Pons (tissue), 1 donor: Measurements from ENCODE around the gene CNTN2.

ENCODE experiments used
- DNase-seq: peaks from one replicate; pipeline ENCODE4 v3.0.0-alpha.2; 2016; ENCODE audit warnings: low spot score

CNTN2 gene

GRCh38 chr1:205042911-205043806, at the start of gene CNTN2:
CNTN2 (plus strand) TSS chr1:205043212; CDS start chr1:205053186, 9,974 bp downstream.
- peak; percentile 87 for DNase-seq

GRCh38 chr1:204994086-204994862, 48.7 kb upstream of the CNTN2 start:
- DNase-seq: no peak

GRCh38 chr1:204996981-204997380, 46.0 kb upstream of the CNTN2 start:
- DNase-seq: no peak

- no peak for DNase-seq
Observed at GRCh38 chr1:204997591-204998355, 45.2 kb upstream of the CNTN2 start.

GRCh38 chr1:205001162-205001561, 41.9 kb upstream of the CNTN2 start:
- DNase-seq: no peak

GRCh38 chr1:205002705-205003104, 40.3 kb upstream of the CNTN2 start:
- no peak for DNase-seq

- no peak for DNase-seq
Observed at GRCh38 chr1:205003358-205004131, 39.5 kb upstream of the CNTN2 start.

GRCh38 chr1:205004351-205004750, 38.7 kb upstream of the CNTN2 start:
- DNase-seq: no peak

GRCh38 chr1:205008896-205009295, 34.1 kb upstream of the CNTN2 start:
- no peak for DNase-seq

- no peak for DNase-seq
Observed at GRCh38 chr1:205009670-205010069, 33.3 kb upstream of the CNTN2 start.

GRCh38 chr1:205012391-205013140, 30.4 kb upstream of the CNTN2 start:
- DNase-seq: no peak

- peak; percentile 83 for DNase-seq
Observed at GRCh38 chr1:205013683-205014367, 29.2 kb upstream of the CNTN2 start.

- no peak for DNase-seq
Observed at GRCh38 chr1:205014783-205015182, 28.2 kb upstream of the CNTN2 start.

- DNase-seq: no peak
Observed at GRCh38 chr1:205015241-205015640, 27.8 kb upstream of the CNTN2 start.

GRCh38 chr1:205016075-205016474, 26.9 kb upstream of the CNTN2 start:
- DNase-seq: no peak

- DNase-seq: no peak
Observed at GRCh38 chr1:205016584-205016983, 26.4 kb upstream of the CNTN2 start.

- DNase-seq: no peak
Observed at GRCh38 chr1:205017001-205017400, 26.0 kb upstream of the CNTN2 start.

GRCh38 chr1:205017766-205018165, 25.2 kb upstream of the CNTN2 start:
- no peak for DNase-seq

GRCh38 chr1:205018381-205018780, 24.6 kb upstream of the CNTN2 start:
- no peak for DNase-seq

GRCh38 chr1:205020466-205020865, 22.5 kb upstream of the CNTN2 start:
- peak; percentile 54 for DNase-seq
